Smooth muscle cell (in vitro differentiated cells): Measurements from ENCODE around the gene SLC22A31. TPM values are rescaled to one million over a fixed set of nuclear protein-coding genes. Genes with fewer than 3 reads are reported as not detected.
A peak's percentile ranks its signal among the peaks of the same experiment; 100 is the strongest.
"Not testable (repeated sequence)": the region's sequence is repeated elsewhere in the genome, so short reads cannot be mapped to it uniquely, and the experiment has no call there.

Experiments used
- DNase-seq: peaks from one replicate; lab custom pipeline; 2025; ENCODE audit not compliant: unreplicated experiment; lab: John Stamatoyannopoulos, UW
- H2AFZ ChIP-seq: fragments of 200-600 bp; sonication (generic); 2 replicates; pipeline ENCODE4 v1.6.0; 2016; ENCODE audit warnings: antibody characterized with exemption, low read depth, mild to moderate bottlenecking
- H3F3A ChIP-seq: fragments of 200-600 bp; sonication (generic); 2 replicates; pipeline ENCODE4 v1.6.0; 2017; ENCODE audit warnings: antibody characterized with exemption, low read depth
- H3K27ac ChIP-seq: fragments of 200-600 bp; sonication (generic); 2 replicates; pipeline ENCODE4 v1.5.1; 2016; ENCODE audit warnings: low read depth, mild to moderate bottlenecking
- H3K27me3 ChIP-seq: fragments of 200-600 bp; sonication (generic); 2 replicates; pipeline ENCODE4 v1.6.1; 2016; ENCODE audit warnings: low read depth, mild to moderate bottlenecking
- H3K36me3 ChIP-seq: fragments of 200-600 bp; sonication (generic); 2 replicates; pipeline ENCODE4 v1.5.1; 2016; ENCODE audit warnings: low read depth
- H3K4me1 ChIP-seq: fragments of 200-600 bp; sonication (generic); 2 replicates; pipeline ENCODE4 v1.5.1; 2016; ENCODE audit warnings: low read depth
- H3K4me2 ChIP-seq: fragments of 200-600 bp; sonication (generic); 2 replicates; pipeline ENCODE4 v1.6.0; 2016; ENCODE audit warnings: mild to moderate bottlenecking
- H3K4me3 ChIP-seq: fragments of 200-600 bp; sonication (generic); 2 replicates; pipeline ENCODE4 v1.5.1; 2016; ENCODE audit warnings: mild to moderate bottlenecking
- H3K79me2 ChIP-seq: fragments of 200-600 bp; sonication (generic); 2 replicates; pipeline ENCODE4 v1.6.0; 2016; ENCODE audit warnings: low read depth, mild to moderate bottlenecking
- H3K9ac ChIP-seq: fragments of 200-600 bp; sonication (generic); 2 replicates; pipeline ENCODE4 v1.6.0; 2016; ENCODE audit warnings: low read depth
- H3K9me3 ChIP-seq: fragments of 200-600 bp; sonication (generic); replicated peaks from 2 replicates; pipeline ENCODE4 v1.5.1; 2016; ENCODE audit warnings: low read depth
- H4K20me1 ChIP-seq: fragments of 200-600 bp; sonication (generic); 2 replicates; pipeline ENCODE4 v1.6.0; 2016; ENCODE audit warnings: low read depth
- WGBS: methylation state at CpG from one replicate; pipeline ENCODE4 v1.1.7; 2016; ENCODE audit warnings: low lambda C conversion rate; 5-methylcytosine and 5-hydroxymethylcytosine counted together
- polyA plus RNA-seq: library from polyadenylated mRNA; unstranded; fragments of >200 nt; fragmentation: Nextera tagmentation; extraction: Ambion mirVana; gene quantifications from 2 replicates; pipeline ENCODE4 v1.2.1, GENCODE V29; 2016
- total RNA-seq: library from RNA; depleted of rRNA; stranded (reverse); fragments of >200 nt; gene quantifications from 2 replicates; pipeline ENCODE4 v1.2.3, GENCODE V29; 2014
- TF ChIP-seq, protein P1 (sequence below): fragments of 200-600 bp; sonication (generic); IDR thresholded peaks from 2 replicates; pipeline ENCODE4 v1.5.1; 2017; ENCODE audit warnings: borderline replicate concordance, mild to moderate bottlenecking, antibody characterized with exemption; ENCODE audit not compliant: insufficient read depth, poor library complexity, severe bottlenecking

SLC22A31 gene
- total and polyA plus RNA-seq, 2 experiments from 2014 or later = 0.43 TPM; not detected in 1

DNA sequence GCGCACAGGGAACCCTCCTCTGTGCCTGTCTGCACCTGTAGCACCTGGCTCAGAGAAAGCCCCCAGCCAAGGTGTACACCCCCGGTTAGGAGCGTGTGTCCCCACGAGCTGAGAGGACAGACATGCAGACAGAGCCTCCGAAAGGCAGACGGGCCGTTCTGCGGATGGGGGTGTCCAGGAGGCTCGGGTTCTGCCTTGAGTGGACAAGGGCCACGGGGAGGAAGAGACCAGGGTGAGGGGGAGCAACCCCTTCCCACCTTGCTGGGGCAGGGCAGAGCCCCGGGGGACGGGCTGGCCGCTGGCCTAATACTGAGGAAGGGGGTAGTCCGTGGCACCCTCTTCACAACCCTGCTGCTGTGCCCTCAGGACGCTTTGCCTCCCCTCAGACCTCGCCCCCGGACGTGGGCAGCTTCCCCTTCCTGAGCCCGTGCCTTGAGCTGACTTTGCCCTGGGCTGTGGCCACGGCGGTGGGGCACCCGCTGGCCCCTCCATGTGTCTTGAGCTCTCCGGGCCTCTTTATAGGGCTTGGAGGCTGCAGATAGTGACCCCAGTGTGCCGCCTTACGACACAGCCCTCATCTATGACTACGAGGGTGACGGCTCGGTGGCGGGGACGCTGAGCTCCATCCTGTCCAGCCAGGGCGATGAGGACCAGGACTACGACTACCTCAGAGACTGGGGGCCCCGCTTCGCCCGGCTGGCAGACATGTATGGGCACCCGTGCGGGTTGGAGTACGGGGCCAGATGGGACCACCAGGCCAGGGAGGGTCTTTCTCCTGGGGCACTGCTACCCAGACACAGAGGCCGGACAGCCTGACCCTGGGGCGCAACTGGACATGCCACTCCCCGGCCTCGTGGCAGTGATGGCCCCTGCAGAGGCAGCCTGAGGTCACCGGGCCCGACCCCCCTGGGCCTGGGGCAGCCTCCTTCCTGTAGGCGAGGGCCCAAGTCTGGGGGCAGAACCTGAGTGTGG lies 5.7 kb downstream of the SLC22A31 start:
- Histone ChIP-seq H3K9ac (no peak overlapping the region), H3K27ac (no peak overlapping the region), H3K36me3 (no peaks in the 10 kb centered on the region), H3K4me1 (no peaks in the 10 kb centered on the region), H3F3A (no peaks in the 10 kb centered on the region), H3K27me3 (peaks cover 12% of the 10 kb centered on the region), H4K20me1 (no peaks in the 10 kb centered on the region), H3K9me3 (no peaks in the 10 kb centered on the region), H3K79me2 (no peaks in the 10 kb centered on the region), H3K4me3 (no peak overlapping the region), H3K4me2 (no peak overlapping the region), H2AFZ (no peak overlapping the region)
- DNase-seq = no peak
- 93% methylated on average over 45 of the region's 45 CpGs for WGBS
- TF ChIP-seq, protein P1, sequence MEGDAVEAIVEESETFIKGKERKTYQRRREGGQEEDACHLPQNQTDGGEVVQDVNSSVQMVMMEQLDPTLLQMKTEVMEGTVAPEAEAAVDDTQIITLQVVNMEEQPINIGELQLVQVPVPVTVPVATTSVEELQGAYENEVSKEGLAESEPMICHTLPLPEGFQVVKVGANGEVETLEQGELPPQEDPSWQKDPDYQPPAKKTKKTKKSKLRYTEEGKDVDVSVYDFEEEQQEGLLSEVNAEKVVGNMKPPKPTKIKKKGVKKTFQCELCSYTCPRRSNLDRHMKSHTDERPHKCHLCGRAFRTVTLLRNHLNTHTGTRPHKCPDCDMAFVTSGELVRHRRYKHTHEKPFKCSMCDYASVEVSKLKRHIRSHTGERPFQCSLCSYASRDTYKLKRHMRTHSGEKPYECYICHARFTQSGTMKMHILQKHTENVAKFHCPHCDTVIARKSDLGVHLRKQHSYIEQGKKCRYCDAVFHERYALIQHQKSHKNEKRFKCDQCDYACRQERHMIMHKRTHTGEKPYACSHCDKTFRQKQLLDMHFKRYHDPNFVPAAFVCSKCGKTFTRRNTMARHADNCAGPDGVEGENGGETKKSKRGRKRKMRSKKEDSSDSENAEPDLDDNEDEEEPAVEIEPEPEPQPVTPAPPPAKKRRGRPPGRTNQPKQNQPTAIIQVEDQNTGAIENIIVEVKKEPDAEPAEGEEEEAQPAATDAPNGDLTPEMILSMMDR = no peak

DNA sequence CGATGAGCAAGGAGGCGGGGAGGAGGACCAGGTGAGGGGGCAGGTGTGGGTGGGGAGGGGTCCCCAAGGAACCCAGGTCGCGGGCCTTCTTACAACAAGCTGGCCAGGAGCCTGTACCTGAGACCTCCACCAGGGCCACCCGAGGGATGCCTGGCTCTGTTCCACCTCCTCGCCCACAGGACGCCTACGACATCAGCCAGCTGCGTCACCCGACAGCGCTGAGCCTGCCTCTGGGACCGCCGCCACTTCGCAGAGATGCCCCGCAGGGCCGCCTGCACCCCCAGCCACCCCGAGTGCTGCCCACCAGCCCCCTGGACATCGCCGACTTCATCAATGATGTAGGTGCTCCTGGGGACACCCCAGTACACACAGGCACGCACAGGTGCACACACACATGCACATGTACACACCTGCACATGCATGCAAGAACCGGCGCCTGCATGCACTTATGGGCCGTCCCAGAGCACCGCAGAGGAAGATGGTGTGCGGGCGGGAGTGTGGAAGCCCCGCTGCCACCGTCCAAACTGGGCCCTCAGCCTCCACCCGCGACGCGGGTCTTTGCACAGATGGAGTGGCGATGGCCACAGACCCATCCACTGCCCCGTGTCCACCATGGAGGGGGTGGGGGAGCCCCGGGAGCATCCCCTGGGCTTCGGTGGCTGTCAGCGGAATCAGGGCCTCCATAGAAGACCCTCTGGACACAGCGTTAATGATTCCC lies 6.6 kb downstream of the SLC22A31 start:
- Histone ChIP-seq H2AFZ (no peak overlapping the region), H3K9me3 (no peaks in the 10 kb centered on the region), H3K79me2 (no peaks in the 10 kb centered on the region), H3K4me2 (peak overlapping the region; percentile 73), H3K4me1 (no peaks in the 10 kb centered on the region), H3K4me3 (no peak overlapping the region), H3K9ac (no peak overlapping the region), H3K27ac (no peak overlapping the region), H3K27me3 (peaks cover 3% of the 10 kb centered on the region), H4K20me1 (no peaks in the 10 kb centered on the region), H3F3A (no peaks in the 10 kb centered on the region), H3K36me3 (no peaks in the 10 kb centered on the region)
- TF ChIP-seq, protein P1 = no peak
- 85% methylated on average over 26 of the region's 38 CpGs for WGBS
- no peak for DNase-seq

DNA sequence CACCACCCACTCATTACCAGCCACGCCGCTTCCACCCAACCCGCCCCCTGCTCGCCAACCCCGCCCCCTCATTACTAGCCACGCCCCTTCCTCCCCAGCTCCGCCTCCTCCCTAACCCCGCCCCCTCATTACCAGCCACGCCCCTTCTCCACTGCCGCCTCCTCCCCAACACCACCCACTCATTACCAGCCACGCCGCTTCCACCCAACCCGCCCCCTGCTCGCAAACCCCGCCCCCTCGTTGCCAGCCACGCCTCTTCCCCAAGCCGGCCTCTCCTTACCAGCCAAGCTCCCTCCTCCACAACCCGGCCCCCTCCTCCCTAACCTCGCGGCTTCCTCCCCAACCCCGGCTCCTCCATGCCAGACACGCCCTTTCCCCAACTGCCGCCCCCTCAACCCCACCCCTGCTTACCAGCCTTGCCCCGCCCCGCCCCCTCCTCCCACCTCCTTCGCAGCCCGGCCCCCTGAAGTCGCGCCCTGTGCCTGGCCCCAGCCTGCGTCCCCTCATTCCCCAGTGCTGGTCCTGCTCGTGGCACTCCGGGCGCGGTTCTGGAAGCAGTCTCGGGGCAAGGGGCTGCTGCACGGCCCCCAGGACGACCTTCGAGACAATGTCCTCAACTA lies 7.3 kb downstream of the SLC22A31 start:
- H3K4me3 ChIP-seq = no peak overlapping the region
- H3K36me3 ChIP-seq = no peaks in the 10 kb centered on the region
- no peaks in the 10 kb centered on the region for H3K79me2 ChIP-seq
- TF ChIP-seq, protein P1 = no peak
- no peaks in the 10 kb centered on the region for H3K4me1 ChIP-seq
- peak; percentile 76 for DNase-seq
- peak overlapping the region; percentile 73 for H3K4me2 ChIP-seq
- no peak overlapping the region for H3K27ac ChIP-seq
- H3F3A ChIP-seq = no peaks in the 10 kb centered on the region
- H2AFZ ChIP-seq = no peak overlapping the region
- H4K20me1 ChIP-seq = no peaks in the 10 kb centered on the region
- 15% methylated on average over 15 of the region's 39 CpGs for WGBS
- H3K27me3 ChIP-seq = no peaks in the 10 kb centered on the region
- no peak overlapping the region for H3K9ac ChIP-seq
- H3K9me3 ChIP-seq = no peaks in the 10 kb centered on the region

DNA sequence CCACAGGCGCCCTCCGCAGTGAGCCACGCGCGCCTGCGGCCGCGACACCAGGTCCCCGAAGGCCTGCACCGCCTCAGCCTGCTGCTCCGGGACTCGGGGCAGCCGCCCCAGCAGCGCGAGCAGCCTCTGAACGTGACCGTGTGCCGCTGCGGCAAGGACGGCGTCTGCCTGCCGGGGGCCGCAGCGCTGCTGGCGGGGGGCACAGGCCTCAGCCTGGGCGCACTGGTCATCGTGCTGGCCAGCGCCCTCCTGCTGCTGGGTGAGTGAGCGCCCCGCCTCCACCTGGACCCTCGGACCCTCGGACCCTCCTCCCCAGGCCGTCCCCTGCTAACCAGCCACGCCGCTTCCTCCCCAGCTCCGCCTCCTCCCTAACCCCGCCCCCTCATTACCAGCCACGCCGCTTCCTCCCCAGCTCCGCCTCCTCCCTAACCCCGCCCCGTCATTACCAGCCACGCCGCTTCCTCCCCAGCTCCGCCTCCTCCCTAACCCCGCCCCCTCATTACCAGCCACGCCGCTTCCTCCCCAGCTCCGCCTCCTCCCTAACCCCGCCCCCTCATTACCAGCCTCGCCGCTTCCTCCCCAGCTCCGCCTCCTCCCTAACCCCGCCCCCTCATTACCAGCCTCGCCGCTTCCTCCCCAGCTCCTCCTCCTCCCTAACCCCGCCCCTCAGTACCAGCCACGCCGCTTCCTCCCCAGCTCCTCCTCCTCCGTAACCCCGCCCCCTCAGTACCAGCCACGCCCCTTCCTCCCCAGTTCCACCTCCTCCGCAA lies 8.0 kb downstream of the SLC22A31 start:
- H4K20me1 ChIP-seq, H3K4me1 ChIP-seq, H2AFZ ChIP-seq, H3K9ac ChIP-seq, H3K27ac ChIP-seq, H3K36me3 ChIP-seq, H3K27me3 ChIP-seq, H3F3A ChIP-seq, H3K9me3 ChIP-seq, H3K79me2 ChIP-seq: not testable (repeated sequence)
- Histone ChIP-seq H3K4me3 (peak overlapping the region; percentile 50), H3K4me2 (peak overlapping the region; percentile 95)
- DNase-seq = peak; percentile 39
- WGBS = 0% methylated on average over 9 of the region's 63 CpGs
